HG03060 (cell line): ENCODE results near the gene GPR158.

ENCODE experiments used
- ATAC-seq: cut with Tn5 transposase; IDR thresholded peaks from one replicate; pipeline ENCODE4 v1.9.1; 2021; ENCODE audit warnings: low read depth, moderate number of reproducible peaks; ENCODE audit not compliant: unreplicated experiment

GPR158 gene

GRCh38 chr10:25557136-25557535 is 382.3 kb downstream of the GPR158 start:
- ATAC-seq, result no peak

GRCh38 chr10:25561758-25562157 is 387.0 kb downstream of the GPR158 start:
- no peak for ATAC-seq

DNA sequence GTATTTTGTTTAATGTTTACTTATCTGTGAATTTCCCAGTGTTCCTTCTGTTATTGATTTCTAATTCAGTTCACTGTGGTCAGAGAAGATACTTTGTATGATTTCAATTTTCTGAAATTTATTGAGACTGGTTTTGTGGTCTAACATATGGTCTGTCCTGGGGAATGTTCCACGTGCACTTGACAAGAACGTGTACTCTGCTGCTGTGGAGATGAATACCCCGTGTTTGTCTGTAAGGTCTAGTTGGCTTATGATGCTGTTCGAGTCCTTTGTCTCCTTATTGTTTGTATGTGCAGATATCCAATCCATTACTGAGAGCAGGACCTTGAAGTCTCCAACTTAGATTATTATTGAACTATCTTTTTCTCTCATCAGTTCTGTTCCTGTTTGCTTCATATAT is 387.7 kb downstream of the GPR158 start:
- no peak for ATAC-seq

DNA sequence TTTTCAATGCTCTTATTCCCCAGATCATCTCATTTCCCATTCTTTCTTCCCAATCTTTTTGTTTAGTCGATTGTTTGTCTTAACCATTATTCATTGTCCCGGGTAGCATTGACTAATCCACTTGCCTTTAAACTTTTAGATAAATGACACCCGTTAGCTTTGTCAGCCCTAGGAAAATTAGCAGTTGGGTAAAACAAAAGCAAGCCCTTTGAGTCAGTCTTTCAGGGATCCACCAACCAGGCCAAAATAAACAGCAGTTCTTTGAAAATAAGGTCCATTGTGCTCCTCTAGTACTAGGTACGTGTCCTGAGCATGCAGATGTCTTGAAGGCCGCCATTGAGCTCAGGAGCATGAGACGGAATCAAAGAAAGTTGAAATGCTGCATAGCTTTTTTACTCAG is 389.6 kb downstream of the GPR158 start:
- ATAC-seq, result no peak

DNA sequence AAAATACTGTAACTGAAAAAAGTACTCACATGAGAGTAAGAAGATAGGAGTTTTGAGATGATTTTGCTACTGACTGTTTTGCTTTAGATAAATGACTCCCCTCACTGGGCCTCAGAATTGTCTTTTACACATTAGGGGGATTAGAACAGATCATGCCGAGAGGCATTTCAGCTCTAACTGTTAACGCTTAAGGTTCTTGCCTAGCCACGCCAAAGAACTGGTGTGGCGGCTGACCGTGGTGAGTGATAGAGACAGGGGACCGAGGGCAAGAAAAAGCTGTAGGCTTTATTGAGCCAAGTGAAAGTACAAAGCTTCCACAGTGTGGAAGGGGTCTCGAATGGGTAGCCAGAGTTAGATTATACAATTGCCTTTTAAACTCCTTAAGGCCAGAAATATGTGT is 390.8 kb downstream of the GPR158 start:
- ATAC-seq, result no peak

DNA sequence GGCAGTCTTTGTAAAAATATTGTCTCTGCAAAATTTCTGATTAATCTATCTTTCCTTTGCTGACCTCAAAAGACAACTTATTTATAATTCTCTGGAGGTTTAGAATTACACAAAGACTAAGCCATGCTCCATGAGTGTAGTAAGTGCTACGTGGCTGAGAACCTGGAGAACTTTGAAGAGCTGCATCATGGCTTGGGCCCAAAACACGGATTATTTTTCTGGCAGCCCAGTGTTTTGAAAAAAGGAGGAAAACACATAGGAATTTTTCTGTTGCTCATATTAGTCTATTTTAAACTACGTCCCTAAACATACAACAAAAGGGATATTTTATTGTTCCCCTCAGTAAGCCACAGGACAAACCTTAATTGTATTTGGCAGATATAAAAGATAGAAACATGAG is 398.5 kb downstream of the GPR158 start:
- ATAC-seq, result no peak

- no peak for ATAC-seq
These were observed 400.5 kb downstream of the GPR158 start for GRCh38 chr10:25575343-25575742.

- ATAC-seq, result no peak
These were observed 403.3 kb downstream of the GPR158 start for GRCh38 chr10:25578061-25578460.

DNA sequence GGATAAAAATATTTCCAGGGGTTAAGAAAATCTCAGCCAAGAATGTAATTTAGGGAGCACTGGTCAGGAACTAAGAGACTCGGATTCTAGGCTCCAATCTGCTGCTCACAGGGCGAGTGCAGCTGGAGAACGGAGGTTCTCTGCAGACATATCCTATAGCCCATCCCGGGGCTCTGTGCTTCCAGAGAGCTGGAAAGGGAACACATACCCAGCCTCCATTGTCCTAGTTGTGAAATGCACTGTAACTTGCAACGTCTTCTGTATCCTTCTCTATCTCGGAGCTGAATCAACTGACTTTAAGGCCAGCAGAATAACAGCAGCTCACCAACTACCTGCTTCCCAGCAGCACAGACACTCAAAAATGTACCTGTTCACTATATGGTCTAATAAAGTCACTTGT is 408.2 kb downstream of the GPR158 start:
- ATAC-seq, result no peak

GRCh38 chr10:25600651-25601050 is 425.9 kb downstream of the GPR158 start:
- no peak for ATAC-seq

DNA sequence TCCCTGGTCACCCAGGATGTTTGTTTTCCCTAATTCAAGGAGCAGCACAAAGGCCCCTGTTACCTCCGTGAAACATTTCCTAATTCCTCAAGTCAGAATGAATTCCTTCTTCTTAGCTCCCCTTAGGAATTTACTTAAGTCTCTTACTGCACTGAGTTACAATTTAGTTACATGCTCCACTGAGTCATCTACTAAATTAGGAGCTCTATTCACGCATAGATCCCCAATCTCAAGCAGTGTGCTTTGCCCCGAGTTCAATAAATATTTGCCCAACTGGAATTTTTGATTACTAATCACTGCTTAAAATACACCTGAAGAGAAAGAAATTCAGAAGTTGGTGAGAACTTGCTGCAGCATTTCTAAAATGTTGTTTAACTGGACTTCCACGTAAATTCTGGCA is 429.8 kb downstream of the GPR158 start:
- ATAC-seq, result no peak

- ATAC-seq, result no peak
These were observed 439.9 kb downstream of the GPR158 start for GRCh38 chr10:25614652-25615051.

DNA sequence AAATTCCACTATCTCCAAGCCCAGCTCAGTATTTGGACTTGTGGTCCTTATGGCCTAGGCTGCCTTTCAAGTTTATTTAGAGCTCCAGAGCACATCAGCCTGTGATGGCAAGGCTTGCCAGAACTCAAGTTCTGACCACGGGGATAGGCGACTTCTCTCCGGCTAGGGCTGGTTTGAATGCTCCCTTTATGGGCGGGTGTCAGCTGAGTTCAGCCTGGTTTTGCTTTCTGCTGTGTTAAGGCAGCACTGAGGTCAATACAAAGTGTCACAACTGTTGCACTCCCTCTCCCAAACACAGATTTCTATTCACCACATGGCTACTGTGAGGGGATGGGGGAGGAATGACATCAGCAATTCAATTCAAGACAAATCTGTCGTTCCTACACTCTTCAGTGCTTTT is 441.1 kb downstream of the GPR158 start:
- ATAC-seq, result no peak

GRCh38 chr10:25616903-25617592 is 442.2 kb downstream of the GPR158 start:
- ATAC-seq, result no peak

DNA sequence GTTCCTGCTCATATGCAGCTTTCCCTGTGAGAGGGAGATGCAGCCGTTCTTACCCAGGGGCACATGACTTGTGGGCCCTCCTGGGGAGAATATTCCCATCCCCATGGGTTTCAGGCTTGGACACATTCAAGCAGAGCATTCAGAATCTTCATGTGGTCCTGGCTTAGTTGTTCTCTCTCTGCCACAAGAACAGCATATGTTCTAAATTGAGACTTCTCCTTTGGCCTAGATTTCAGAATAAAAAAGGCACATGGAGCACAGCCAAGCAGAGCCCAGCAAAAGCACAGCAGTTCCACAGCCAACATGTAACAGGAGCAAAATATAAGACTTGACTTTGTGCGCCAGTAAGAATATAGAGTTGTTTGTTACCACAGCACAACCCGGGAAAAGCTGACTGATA is 452.8 kb downstream of the GPR158 start:
- ATAC-seq, result no peak

DNA sequence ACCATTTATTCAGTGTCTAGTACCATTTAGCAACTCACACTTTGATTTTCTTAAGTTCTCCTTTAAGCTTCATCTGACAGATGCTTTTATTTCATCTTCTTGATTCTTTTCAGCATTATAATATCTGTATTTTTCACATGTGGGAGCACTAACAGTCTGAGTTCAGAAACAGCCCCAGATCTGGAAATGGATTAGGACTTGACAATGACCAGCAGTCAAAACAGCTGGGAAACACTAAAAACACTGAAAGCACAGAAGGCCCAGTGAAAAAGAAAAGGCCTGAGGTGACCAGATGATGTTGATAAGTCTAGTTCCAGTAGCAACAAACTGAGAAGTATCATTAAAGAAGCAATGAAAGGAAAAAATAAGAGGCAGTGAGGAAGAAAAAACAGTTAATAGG is 454.5 kb downstream of the GPR158 start:
- ATAC-seq, result no peak

DNA sequence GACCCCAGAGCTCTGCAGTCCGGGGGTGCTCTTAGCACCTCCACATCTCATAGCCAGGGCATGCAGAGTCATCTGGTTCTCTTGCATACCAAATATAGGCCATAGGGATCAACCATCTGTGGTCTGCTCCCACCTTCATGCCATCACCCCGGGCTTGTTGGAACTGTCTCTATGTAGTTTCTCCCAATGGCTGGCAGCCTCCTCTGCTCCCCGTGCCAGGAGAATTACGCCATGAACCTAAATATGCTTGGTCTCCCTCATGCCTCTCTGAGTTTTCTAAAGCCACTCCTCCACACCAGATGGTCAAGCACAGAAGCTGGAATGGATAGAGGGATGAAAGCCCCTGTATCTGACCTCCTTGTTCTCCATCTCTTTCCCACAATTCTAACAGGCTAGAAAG is 456.7 kb downstream of the GPR158 start:
- no peak for ATAC-seq

- ATAC-seq, result no peak
These were observed 458.0 kb downstream of the GPR158 start for GRCh38 chr10:25632802-25633201.

DNA sequence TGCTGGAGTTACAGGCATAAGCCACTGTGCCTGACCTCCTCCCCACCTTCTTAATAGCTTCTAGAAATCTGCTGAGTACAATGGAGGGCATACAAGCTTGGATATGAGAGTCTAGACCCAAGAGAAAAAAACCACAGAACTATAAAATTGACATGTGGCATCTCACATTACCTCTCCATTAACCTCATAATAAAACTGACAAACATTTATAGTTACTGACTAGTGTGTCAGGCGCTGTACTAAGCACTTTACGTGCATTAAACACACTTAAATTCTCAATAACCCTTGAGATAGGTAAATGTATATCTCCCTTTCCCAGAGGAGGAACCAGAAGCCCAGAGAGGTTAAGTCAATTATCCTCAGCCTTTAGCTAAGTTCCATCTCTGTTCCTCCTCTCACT is 458.7 kb downstream of the GPR158 start:
- ATAC-seq, result no peak

DNA sequence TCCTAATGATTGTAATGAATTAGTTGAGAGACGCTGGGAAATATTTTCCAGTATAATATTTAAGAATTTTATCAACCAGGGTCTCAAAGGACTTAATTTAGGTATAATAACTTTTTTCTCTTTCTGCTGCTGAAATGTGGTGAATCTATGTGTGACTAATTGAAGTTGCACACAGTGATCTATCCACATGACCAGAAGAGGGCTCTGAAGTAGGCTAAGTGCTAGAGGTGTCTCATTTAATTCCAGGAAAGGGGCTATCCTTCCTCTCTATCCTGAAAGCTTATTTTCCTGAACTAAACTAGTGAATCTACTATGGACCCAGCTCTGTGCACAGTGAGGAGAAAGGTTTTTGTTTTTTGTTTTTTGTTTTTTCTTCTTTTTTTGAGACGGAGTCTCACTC is 464.8 kb downstream of the GPR158 start:
- no peak for ATAC-seq

DNA sequence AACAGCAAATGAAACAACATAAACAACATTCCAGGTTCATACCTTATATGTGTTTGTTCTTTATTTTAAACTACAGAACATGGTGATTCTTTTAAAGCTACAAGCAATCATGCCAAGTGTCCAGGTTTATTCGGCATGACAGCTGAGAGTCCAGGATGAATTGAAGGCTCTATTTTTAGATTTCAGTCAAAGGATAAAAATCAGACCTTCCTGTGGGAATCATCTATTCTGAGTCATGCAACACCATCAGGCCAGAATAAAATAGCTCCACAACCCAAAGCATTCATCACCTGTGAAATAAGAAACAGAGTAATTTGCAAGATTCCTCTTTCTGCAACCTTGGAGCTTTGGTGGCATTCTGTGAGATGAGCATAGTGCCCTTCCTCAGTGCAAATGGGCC is 466.8 kb downstream of the GPR158 start:
- no peak for ATAC-seq

DNA sequence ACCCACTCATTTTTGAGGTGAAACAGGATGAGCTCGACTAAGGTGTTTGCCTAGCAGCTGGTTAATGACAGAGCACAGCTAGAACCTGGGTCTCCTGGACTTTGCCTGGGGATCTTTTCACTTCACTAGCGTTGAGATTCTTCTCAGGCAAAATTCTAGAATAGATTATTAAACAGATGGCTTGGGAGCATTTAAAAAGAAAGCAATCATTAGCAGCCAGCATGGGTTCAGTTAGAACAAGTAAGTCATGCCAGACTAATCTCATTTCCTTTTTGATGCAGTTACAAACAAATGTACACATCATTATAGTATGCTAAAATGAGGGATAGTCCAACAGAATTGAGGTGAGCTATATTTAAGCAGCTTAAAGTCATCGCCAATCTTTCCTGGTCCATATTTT is 467.9 kb downstream of the GPR158 start:
- no peak for ATAC-seq

DNA sequence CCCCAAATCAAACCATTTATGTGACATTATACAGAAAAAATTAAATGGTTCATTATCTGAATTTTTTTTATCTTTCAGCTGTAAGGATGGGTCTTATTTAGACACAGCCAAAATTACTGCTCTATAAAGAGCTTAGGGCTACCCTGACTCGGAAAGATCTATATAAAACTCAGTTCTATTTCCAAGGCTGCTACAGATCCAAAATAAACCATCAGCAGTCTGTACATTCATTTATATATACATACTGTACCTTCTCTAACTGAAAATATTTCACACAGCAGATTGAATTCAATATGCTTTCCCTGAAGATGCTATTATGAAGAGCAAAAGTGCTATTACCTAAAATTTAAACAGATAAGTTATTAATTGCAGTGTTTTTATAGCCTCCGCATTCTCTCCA is 471.6 kb downstream of the GPR158 start:
- no peak for ATAC-seq
